ENCODE data around the gene OCA2.

OCA2 gene

GRCh38 chr15:28079313-28079969, 19.7 kb downstream of the OCA2 start:
- no peak for DNase-seq (ENCODE audit: low read depth in 2 of 2)

GRCh38 chr15:28078191-28078719, 20.9 kb downstream of the OCA2 start:
- no peak for DNase-seq (ENCODE audit: low read depth in 2 of 2)

- DNase-seq (ENCODE audit: low read depth in 2 of 2), result no peak
These were observed 23.5 kb downstream of the OCA2 start for GRCh38 chr15:28075573-28075972.

- no peak for DNase-seq (ENCODE audit: low read depth in 2 of 2)
These were observed 30.2 kb downstream of the OCA2 start for GRCh38 chr15:28068930-28069329.

- no peak for DNase-seq (ENCODE audit: low read depth in 2 of 2)
These were observed 32.9 kb downstream of the OCA2 start for GRCh38 chr15:28066231-28066630.

GRCh38 chr15:28060005-28060404, 39.1 kb downstream of the OCA2 start:
- DNase-seq (ENCODE audit: low read depth in 2 of 2), result no peak

- no peak for DNase-seq (ENCODE audit: low read depth in 2 of 2)
These were observed 41.0 kb downstream of the OCA2 start for GRCh38 chr15:28058082-28058481.

- DNase-seq (ENCODE audit: low read depth in 2 of 2), result no peak
These were observed 47.0 kb downstream of the OCA2 start for GRCh38 chr15:28051955-28052633.

- no peak for DNase-seq (ENCODE audit: low read depth in 2 of 2)
These were observed 49.5 kb downstream of the OCA2 start for GRCh38 chr15:28049581-28049980.

GRCh38 chr15:28047277-28047676, 51.8 kb downstream of the OCA2 start:
- DNase-seq (ENCODE audit: low read depth in 2 of 2), result no peak

GRCh38 chr15:28044121-28044672, 54.9 kb downstream of the OCA2 start:
- DNase-seq (ENCODE audit: low read depth in 2 of 2), result no peak

GRCh38 chr15:28043691-28044091, 55.4 kb downstream of the OCA2 start:
- DNase-seq (ENCODE audit: low read depth in 2 of 2), result no peak

GRCh38 chr15:28037969-28038590, 61.0 kb downstream of the OCA2 start:
- DNase-seq (ENCODE audit: low read depth in 2 of 2), result no peak

- no peak for DNase-seq (ENCODE audit: low read depth in 2 of 2)
These were observed 65.7 kb downstream of the OCA2 start for GRCh38 chr15:28033443-28033842.

- DNase-seq (ENCODE audit: low read depth in 2 of 2), result no peak
These were observed 68.3 kb downstream of the OCA2 start for GRCh38 chr15:28030801-28031200.

GRCh38 chr15:28027714-28028076, 71.4 kb downstream of the OCA2 start:
- DNase-seq (ENCODE audit: low read depth in 2 of 2), result no peak

- DNase-seq (ENCODE audit: low read depth in 2 of 2), result no peak
These were observed 72.1 kb downstream of the OCA2 start for GRCh38 chr15:28026764-28027713.

GRCh38 chr15:28026221-28026620, 72.9 kb downstream of the OCA2 start:
- no peak for DNase-seq (ENCODE audit: low read depth in 2 of 2)

GRCh38 chr15:28025413-28025812, 73.7 kb downstream of the OCA2 start:
- no peak for DNase-seq (ENCODE audit: low read depth in 2 of 2)

- DNase-seq (ENCODE audit: low read depth in 2 of 2), result no peak
These were observed 74.2 kb downstream of the OCA2 start for GRCh38 chr15:28024889-28025250.

Data from stimulated activated CD8-positive, alpha-beta memory T cell treated with anti-CD3 and anti-CD28 coated beads, Interleukin-2, amount 100 ng/mL, for 48 hours (primary cell).